Measurements from ENCODE around the gene POLR2C. TPM values are rescaled to one million over a fixed set of nuclear protein-coding genes. Genes with fewer than 3 reads are reported as not detected.
A peak's percentile ranks its signal among the peaks of the same experiment; 100 is the strongest.

POLR2C gene
- total and polyA plus RNA-seq, 2 of the 13 experiments (the other 11 are each of a cell fraction or from before 2014, with no cell fraction given): 104 to 216 TPM

GRCh38 chr16:57519796-57520360 is 57.4 kb downstream of the POLR2C start (continued):
- TF ChIP-seq, protein P1, sequence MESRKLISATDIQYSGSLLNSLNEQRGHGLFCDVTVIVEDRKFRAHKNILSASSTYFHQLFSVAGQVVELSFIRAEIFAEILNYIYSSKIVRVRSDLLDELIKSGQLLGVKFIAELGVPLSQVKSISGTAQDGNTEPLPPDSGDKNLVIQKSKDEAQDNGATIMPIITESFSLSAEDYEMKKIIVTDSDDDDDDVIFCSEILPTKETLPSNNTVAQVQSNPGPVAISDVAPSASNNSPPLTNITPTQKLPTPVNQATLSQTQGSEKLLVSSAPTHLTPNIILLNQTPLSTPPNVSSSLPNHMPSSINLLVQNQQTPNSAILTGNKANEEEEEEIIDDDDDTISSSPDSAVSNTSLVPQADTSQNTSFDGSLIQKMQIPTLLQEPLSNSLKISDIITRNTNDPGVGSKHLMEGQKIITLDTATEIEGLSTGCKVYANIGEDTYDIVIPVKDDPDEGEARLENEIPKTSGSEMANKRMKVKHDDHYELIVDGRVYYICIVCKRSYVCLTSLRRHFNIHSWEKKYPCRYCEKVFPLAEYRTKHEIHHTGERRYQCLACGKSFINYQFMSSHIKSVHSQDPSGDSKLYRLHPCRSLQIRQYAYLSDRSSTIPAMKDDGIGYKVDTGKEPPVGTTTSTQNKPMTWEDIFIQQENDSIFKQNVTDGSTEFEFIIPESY (CRISPR knock-in tag; IDR thresholded peaks at IDR 0.05): peak; percentile 55
- TF ChIP-seq NRL (CRISPR knock-in tag; IDR thresholded peaks at IDR 0.05; ENCODE audit: borderline replicate concordance) (peak; percentile 43; the same call in 1 of the 2 replicates), FOXA1 (IDR thresholded peaks at IDR 0.05) (no peak), FOXA1 (CRISPR knock-in tag; IDR thresholded peaks at IDR 0.05) (no peak), SCMH1 (CRISPR knock-in tag; IDR thresholded peaks at IDR 0.05; ENCODE audit: borderline replicate concordance) (no peak), DPF2 (CRISPR knock-in tag; IDR thresholded peaks at IDR 0.05; ENCODE audit: borderline replicate concordance, low read depth) (no peak), ZNF234 (CRISPR knock-in tag; conservative IDR thresholded peaks at IDR 0.05) (no peak), ZFP90 (CRISPR knock-in tag; IDR thresholded peaks at IDR 0.05; ENCODE audit: borderline replicate concordance) (peak; percentile 21; the same call in 1 of the 2 replicates), NFKB2 (CRISPR knock-in tag; IDR thresholded peaks at IDR 0.05; ENCODE audit: borderline replicate concordance) (peak; percentile 43; the same call in 1 of the 2 replicates), PITX1 (CRISPR knock-in tag; IDR thresholded peaks at IDR 0.05) (peak; percentile 65; the same call in 1 of the 2 replicates), CHCHD3 (CRISPR knock-in tag; IDR thresholded peaks at IDR 0.05) (0 out of 2 replicates have a peak, but pooled peaks have one; percentile 59), ARNTL (CRISPR knock-in tag; IDR thresholded peaks at IDR 0.05) (no peak)
- TF ChIP-seq, protein P2, sequence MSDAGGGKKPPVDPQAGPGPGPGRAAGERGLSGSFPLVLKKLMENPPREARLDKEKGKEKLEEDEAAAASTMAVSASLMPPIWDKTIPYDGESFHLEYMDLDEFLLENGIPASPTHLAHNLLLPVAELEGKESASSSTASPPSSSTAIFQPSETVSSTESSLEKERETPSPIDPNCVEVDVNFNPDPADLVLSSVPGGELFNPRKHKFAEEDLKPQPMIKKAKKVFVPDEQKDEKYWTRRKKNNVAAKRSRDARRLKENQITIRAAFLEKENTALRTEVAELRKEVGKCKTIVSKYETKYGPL (CRISPR knock-in tag; IDR thresholded peaks at IDR 0.05): no peak; the same call in 1 of the 2 replicates
- TF ChIP-seq, protein P3, sequence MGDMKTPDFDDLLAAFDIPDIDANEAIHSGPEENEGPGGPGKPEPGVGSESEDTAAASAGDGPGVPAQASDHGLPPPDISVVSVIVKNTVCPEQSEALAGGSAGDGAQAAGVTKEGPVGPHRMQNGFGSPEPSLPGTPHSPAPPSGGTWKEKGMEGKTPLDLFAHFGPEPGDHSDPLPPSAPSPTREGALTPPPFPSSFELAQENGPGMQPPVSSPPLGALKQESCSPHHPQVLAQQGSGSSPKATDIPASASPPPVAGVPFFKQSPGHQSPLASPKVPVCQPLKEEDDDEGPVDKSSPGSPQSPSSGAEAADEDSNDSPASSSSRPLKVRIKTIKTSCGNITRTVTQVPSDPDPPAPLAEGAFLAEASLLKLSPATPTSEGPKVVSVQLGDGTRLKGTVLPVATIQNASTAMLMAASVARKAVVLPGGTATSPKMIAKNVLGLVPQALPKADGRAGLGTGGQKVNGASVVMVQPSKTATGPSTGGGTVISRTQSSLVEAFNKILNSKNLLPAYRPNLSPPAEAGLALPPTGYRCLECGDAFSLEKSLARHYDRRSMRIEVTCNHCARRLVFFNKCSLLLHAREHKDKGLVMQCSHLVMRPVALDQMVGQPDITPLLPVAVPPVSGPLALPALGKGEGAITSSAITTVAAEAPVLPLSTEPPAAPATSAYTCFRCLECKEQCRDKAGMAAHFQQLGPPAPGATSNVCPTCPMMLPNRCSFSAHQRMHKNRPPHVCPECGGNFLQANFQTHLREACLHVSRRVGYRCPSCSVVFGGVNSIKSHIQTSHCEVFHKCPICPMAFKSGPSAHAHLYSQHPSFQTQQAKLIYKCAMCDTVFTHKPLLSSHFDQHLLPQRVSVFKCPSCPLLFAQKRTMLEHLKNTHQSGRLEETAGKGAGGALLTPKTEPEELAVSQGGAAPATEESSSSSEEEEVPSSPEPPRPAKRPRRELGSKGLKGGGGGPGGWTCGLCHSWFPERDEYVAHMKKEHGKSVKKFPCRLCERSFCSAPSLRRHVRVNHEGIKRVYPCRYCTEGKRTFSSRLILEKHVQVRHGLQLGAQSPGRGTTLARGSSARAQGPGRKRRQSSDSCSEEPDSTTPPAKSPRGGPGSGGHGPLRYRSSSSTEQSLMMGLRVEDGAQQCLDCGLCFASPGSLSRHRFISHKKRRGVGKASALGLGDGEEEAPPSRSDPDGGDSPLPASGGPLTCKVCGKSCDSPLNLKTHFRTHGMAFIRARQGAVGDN (CRISPR knock-in tag; IDR thresholded peaks at IDR 0.05): peak; percentile 61
- TF ChIP-seq, protein P4, sequence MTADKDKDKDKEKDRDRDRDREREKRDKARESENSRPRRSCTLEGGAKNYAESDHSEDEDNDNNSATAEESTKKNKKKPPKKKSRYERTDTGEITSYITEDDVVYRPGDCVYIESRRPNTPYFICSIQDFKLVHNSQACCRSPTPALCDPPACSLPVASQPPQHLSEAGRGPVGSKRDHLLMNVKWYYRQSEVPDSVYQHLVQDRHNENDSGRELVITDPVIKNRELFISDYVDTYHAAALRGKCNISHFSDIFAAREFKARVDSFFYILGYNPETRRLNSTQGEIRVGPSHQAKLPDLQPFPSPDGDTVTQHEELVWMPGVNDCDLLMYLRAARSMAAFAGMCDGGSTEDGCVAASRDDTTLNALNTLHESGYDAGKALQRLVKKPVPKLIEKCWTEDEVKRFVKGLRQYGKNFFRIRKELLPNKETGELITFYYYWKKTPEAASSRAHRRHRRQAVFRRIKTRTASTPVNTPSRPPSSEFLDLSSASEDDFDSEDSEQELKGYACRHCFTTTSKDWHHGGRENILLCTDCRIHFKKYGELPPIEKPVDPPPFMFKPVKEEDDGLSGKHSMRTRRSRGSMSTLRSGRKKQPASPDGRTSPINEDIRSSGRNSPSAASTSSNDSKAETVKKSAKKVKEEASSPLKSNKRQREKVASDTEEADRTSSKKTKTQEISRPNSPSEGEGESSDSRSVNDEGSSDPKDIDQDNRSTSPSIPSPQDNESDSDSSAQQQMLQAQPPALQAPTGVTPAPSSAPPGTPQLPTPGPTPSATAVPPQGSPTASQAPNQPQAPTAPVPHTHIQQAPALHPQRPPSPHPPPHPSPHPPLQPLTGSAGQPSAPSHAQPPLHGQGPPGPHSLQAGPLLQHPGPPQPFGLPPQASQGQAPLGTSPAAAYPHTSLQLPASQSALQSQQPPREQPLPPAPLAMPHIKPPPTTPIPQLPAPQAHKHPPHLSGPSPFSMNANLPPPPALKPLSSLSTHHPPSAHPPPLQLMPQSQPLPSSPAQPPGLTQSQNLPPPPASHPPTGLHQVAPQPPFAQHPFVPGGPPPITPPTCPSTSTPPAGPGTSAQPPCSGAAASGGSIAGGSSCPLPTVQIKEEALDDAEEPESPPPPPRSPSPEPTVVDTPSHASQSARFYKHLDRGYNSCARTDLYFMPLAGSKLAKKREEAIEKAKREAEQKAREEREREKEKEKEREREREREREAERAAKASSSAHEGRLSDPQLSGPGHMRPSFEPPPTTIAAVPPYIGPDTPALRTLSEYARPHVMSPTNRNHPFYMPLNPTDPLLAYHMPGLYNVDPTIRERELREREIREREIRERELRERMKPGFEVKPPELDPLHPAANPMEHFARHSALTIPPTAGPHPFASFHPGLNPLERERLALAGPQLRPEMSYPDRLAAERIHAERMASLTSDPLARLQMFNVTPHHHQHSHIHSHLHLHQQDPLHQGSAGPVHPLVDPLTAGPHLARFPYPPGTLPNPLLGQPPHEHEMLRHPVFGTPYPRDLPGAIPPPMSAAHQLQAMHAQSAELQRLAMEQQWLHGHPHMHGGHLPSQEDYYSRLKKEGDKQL (CRISPR knock-in tag; IDR thresholded peaks at IDR 0.05; ENCODE audit: low read depth): no peak
